ENCODE measurements around the gene KRTAP20-1. TPM values are rescaled to one million over a fixed set of nuclear protein-coding genes. Genes with fewer than 3 reads are reported as not detected.

Gene KRTAP20-1
- total RNA-seq, 1 donor from 2014 or later = not detected

GRCh38 chr21:30628109-30628508 lies 11.9 kb downstream of the KRTAP20-1 start:
- no peak overlapping the region for H3K4me3 ChIP-seq (ENCODE audit: low read depth, low read length)
- no peak for DNase-seq (ENCODE audit: low read depth)
- H3K27me3 ChIP-seq (ENCODE audit: control insufficient read depth, insufficient read depth, low read length) = no peaks in the 10 kb centered on the region
- TF ChIP-seq CTCF (IDR thresholded peaks at IDR 0.05; ENCODE audit: insufficient read depth, low read length, poor library complexity, severe bottlenecking) = no peak
- H3K36me3 ChIP-seq (ENCODE audit: control insufficient read depth, insufficient read depth, low read length) = no peaks in the 10 kb centered on the region

GRCh38 chr21:30629200-30629599 lies 13.0 kb downstream of the KRTAP20-1 start:
- H3K36me3 ChIP-seq (ENCODE audit: control insufficient read depth, insufficient read depth, low read length) = no peaks in the 10 kb centered on the region
- no peak overlapping the region for H3K4me3 ChIP-seq (ENCODE audit: low read depth, low read length)
- DNase-seq (ENCODE audit: low read depth) = no peak
- no peaks in the 10 kb centered on the region for H3K27me3 ChIP-seq (ENCODE audit: control insufficient read depth, insufficient read depth, low read length)
- TF ChIP-seq CTCF (IDR thresholded peaks at IDR 0.05; ENCODE audit: insufficient read depth, low read length, poor library complexity, severe bottlenecking) = no peak

DNA sequence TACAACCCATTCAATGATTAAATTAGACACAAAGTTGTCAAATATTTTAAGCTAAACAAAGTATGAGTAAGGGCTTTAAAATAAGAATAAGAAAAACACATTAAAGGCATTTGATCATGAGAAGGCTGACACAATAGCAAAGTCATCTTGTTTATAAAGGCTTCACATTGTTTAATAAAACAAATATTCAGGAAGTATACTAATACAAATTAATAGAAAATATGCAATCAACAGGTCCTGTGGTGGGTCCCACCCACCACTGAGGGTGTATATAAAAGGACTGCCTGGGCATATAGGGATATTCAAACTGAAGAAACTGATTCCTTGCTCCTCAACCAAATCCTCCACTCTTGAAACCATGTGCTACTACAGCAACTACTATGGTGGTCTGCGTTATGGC lies 18.7 kb downstream of the KRTAP20-1 start, which contains the start of gene KRTAP20-2:
Gene KRTAP20-2 (plus strand): TSS at position 301 of the 400 bp plus-strand sequence. CDS start 58 bp downstream, at position 359.
- Histone ChIP-seq H3K27me3 (ENCODE audit: control insufficient read depth, insufficient read depth, low read length) (no peaks in the 10 kb centered on the region), H3K4me3 (ENCODE audit: low read depth, low read length) (no peak within 1 kb of the TSS), H3K36me3 (ENCODE audit: control insufficient read depth, insufficient read depth, low read length) (no peaks in the 10 kb centered on the region)
- no peak for DNase-seq (ENCODE audit: low read depth)
- TF ChIP-seq CTCF (IDR thresholded peaks at IDR 0.05; ENCODE audit: insufficient read depth, low read length, poor library complexity, severe bottlenecking) = no peak

GRCh38 chr21:30638686-30639085 lies 22.5 kb downstream of the KRTAP20-1 start:
- Histone ChIP-seq H3K4me3 (ENCODE audit: low read depth, low read length) (no peak overlapping the region), H3K36me3 (ENCODE audit: control insufficient read depth, insufficient read depth, low read length) (no peaks in the 10 kb centered on the region), H3K27me3 (ENCODE audit: control insufficient read depth, insufficient read depth, low read length) (no peaks in the 10 kb centered on the region)
- TF ChIP-seq CTCF (IDR thresholded peaks at IDR 0.05; ENCODE audit: insufficient read depth, low read length, poor library complexity, severe bottlenecking) = no peak
- no peak for DNase-seq (ENCODE audit: low read depth)

GRCh38 chr21:30642564-30642963 lies 26.3 kb downstream of the KRTAP20-1 start, which contains the start of gene KRTAP20-3:
Gene KRTAP20-3, plus strand, starts transcription at chr21:30642864.
- H3K27me3 ChIP-seq (ENCODE audit: control insufficient read depth, insufficient read depth, low read length) = no peaks in the 10 kb centered on the region
- H3K4me3 ChIP-seq (ENCODE audit: low read depth, low read length) = no peak within 1 kb of the TSS
- TF ChIP-seq CTCF (IDR thresholded peaks at IDR 0.05; ENCODE audit: insufficient read depth, low read length, poor library complexity, severe bottlenecking) = no peak
- no peak for DNase-seq (ENCODE audit: low read depth)
- H3K36me3 ChIP-seq (ENCODE audit: control insufficient read depth, insufficient read depth, low read length) = no peaks in the 10 kb centered on the region

DNA sequence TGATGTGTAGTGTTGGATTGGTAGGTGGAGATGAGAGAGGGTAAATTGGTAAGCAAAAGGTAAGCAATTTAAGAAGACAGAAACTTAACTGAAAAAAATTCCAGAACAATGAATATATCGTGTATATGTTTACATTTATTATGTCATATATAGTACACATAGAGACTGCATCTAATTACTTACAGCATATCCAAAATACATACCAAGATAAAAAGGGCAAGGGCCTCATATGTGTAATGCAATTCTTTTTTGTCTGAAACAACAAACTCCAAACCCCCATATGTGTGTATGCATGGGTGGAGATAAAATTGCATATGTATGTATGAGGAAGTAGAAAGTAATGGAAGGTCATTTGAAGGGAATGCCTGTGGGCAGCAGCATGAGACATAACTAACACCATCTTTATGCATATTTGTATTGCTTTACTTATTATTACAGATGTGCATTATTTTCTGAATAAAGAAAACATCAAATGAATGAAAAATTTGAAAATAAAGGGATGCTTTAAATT lies 30.7 kb downstream of the KRTAP20-1 start:
- no peaks in the 10 kb centered on the region for H3K36me3 ChIP-seq (ENCODE audit: control insufficient read depth, insufficient read depth, low read length)
- H3K27me3 ChIP-seq (ENCODE audit: control insufficient read depth, insufficient read depth, low read length) = no peaks in the 10 kb centered on the region
- no peak for TF ChIP-seq CTCF (IDR thresholded peaks at IDR 0.05; ENCODE audit: insufficient read depth, low read length, poor library complexity, severe bottlenecking)
- H3K4me3 ChIP-seq (ENCODE audit: low read depth, low read length) = no peak overlapping the region
- DNase-seq (ENCODE audit: low read depth) = no peak
